GM12872 (cell line): ENCODE results near the gene CHST10.

ENCODE experiments used
- TF ChIP-seq, protein P1 (sequence below): IDR thresholded peaks from 3 replicates; pipeline ENCODE4 v1.5.1; 2011; ENCODE audit warnings: low read depth, mild to moderate bottlenecking, low read length, moderate library complexity; ENCODE audit not compliant: insufficient read depth

CHST10 gene

GRCh38 chr2:100429726-100430125 is 12.3 kb upstream of the CHST10 start:
- TF ChIP-seq, protein P1, sequence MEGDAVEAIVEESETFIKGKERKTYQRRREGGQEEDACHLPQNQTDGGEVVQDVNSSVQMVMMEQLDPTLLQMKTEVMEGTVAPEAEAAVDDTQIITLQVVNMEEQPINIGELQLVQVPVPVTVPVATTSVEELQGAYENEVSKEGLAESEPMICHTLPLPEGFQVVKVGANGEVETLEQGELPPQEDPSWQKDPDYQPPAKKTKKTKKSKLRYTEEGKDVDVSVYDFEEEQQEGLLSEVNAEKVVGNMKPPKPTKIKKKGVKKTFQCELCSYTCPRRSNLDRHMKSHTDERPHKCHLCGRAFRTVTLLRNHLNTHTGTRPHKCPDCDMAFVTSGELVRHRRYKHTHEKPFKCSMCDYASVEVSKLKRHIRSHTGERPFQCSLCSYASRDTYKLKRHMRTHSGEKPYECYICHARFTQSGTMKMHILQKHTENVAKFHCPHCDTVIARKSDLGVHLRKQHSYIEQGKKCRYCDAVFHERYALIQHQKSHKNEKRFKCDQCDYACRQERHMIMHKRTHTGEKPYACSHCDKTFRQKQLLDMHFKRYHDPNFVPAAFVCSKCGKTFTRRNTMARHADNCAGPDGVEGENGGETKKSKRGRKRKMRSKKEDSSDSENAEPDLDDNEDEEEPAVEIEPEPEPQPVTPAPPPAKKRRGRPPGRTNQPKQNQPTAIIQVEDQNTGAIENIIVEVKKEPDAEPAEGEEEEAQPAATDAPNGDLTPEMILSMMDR, result no peak

GRCh38 chr2:100427627-100428258 is 10.3 kb upstream of the CHST10 start:
- TF ChIP-seq, protein P1, result peak; percentile 53

DNA sequence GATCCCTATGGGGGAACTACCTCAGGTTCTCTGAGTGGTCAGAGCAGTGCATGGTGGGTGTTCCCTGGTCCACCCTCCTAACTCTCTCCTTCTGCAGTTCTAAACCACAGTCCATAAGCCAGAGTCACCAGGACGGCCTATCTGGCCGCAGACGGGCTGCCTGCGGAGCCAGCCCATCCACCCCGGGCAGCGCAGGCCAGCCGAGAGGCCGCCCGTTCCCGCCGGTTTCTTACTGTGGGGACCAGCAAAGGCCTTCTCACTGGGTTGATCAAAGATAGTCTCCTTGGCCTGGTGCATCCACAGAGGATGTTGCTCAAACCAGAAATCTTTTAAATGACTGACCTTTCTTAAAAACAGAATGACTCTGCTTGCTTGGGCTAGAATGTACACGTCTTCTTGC is 9.6 kb upstream of the CHST10 start:
- TF ChIP-seq, protein P1, result no peak

- TF ChIP-seq, protein P1, result no peak
Measured at GRCh38 chr2:100426384-100426720, 8.9 kb upstream of the CHST10 start.

DNA sequence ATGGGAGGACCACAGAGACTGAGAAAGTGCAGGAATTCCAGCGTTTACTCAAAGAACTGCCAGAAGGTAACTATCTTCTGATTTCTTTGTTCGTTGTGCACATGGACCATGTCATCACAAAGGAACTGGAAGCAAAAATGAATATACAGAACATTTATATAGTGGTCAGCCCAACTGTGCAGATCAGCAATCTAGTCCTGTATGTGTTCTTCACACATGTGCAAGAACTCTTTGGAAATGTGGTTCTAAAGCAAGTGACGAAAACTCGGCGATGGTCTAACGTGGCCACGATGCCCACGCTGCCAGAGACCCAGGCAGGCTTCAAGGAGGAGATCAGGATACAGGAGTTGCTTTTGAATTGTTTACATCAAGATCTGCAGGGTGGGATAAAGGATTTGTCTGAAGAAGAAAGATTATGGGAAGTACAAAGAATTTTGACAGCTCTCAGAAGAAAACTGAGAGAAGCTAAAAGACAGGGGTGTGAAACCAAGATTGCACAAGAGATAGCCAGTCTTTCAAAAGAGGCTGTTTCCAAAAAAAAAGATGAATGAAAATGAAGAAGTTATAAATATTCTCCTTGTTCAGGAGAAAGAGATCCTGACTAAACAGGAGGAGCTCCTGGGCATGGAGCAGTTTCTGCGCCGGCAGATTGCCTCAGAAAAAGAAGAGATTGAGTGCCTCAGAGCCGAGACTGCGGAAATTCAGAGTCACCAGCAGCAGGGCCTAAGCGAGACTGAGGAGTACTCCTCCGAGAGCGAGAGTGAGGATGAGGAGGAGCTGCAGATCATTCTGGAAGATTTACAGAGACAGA is 8.3 kb upstream of the CHST10 start:
- TF ChIP-seq, protein P1, result no peak

- TF ChIP-seq, protein P1, result no peak
Measured at GRCh38 chr2:100425107-100425506, 7.6 kb upstream of the CHST10 start.

GRCh38 chr2:100424277-100424875 is 6.9 kb upstream of the CHST10 start:
- TF ChIP-seq, protein P1, result no peak
